ENCODE data around the gene SMPD3. TPM values are rescaled to one million over a fixed set of nuclear protein-coding genes. Genes with fewer than 3 reads are reported as not detected.

The SMPD3 gene
- total and polyA plus RNA-seq, 2 of the 4 experiments (the other 2 are of a cell fraction): not detected

- no peak overlapping the region for H3K18ac ChIP-seq (ENCODE audit: low read depth, low read length)
- no peaks in the 10 kb centered on the region for H3K79me1 ChIP-seq (ENCODE audit: low read depth in 1 of 2, low read length in 2 of 2)
- no peak for ATAC-seq (ENCODE audit: low read depth)
- no peak overlapping the region; the same call in 1 of the 2 replicates for H3K56ac ChIP-seq (ENCODE audit: extremely low read depth, insufficient read depth, low read length)
- no peaks in the 10 kb centered on the region for H3K9me1 ChIP-seq (ENCODE audit: insufficient read depth, low read length)
- H3K14ac ChIP-seq (replicated peaks; ENCODE audit: low read depth, low read length): no peak overlapping the region
- no peak overlapping the region for H3K4me3 ChIP-seq (ENCODE audit: insufficient read depth, low read depth, low read length)
- H2BK15ac ChIP-seq (ENCODE audit: low read depth, low read length): no peak overlapping the region
- no peak overlapping the region for H2BK5ac ChIP-seq (ENCODE audit: low read depth, low read length, poor library complexity, severe bottlenecking)
- no peak overlapping the region for H3K27ac ChIP-seq (ENCODE audit: insufficient read depth, low read length)
- H3K9ac ChIP-seq (ENCODE audit: low read depth, low read length): no peak overlapping the region
- H3K4me2 ChIP-seq (ENCODE audit: low read depth, low read length): no peak overlapping the region
- intact Hi-C loops (cut with micrococcal nuclease) (no loop called here), in situ Hi-C loops (cut with MboI; ENCODE audit: low sequenced_read_pairs) (no loop called here), dilution Hi-C loops (cut with HindIII; ENCODE audit: low sequenced_read_pairs, unreplicated experiment) (no loop called here)
- H2AK9ac ChIP-seq (replicated peaks; ENCODE audit: low read depth, low read length, poor library complexity): no peak overlapping the region
- H4K5ac ChIP-seq (ENCODE audit: low read depth, low read length): no peak overlapping the region
- H4K8ac ChIP-seq (ENCODE audit: low read depth in 2 of 2, low read length in 2 of 2): no peak overlapping the region
- no TSS peak for BruUV-seq (replicated peaks)
- no peak overlapping the region for H2AFZ ChIP-seq (replicated peaks; ENCODE audit: low read length, poor library complexity)
- no peaks in the 10 kb centered on the region for H4K20me1 ChIP-seq (ENCODE audit: insufficient read depth, low read length)
- H2BK20ac ChIP-seq (ENCODE audit: low read depth, low read length): no peak overlapping the region
- peaks cover 30% of the 10 kb centered on the region for H3K27me3 ChIP-seq (ENCODE audit: control insufficient read depth, insufficient read depth, low read length)
- no peak for DNase-seq
- no peaks in the 10 kb centered on the region for H3K9me3 ChIP-seq (ENCODE audit: control insufficient read depth, insufficient read depth, low read length)
- no peak overlapping the region for H2BK120ac ChIP-seq (ENCODE audit: low read depth, low read length)
- no peak overlapping the region for H3K4ac ChIP-seq (ENCODE audit: low read depth, low read length)
- H3K36me3 ChIP-seq (ENCODE audit: control insufficient read depth, insufficient read depth, low read length): no peaks in the 10 kb centered on the region
- ChIA-PET POLR2A (ENCODE audit: unreplicated experiment) (no interaction called here), CTCF (no interaction called here)
- TF ChIP-seq ELK1 (IDR thresholded peaks at IDR 0.05; ENCODE audit: borderline replicate concordance, low read depth, low read length) (no peak), CHD1 (IDR thresholded peaks at IDR 0.05; ENCODE audit: low read depth, low read length) (no peak)
- H3K23ac ChIP-seq (ENCODE audit: low read depth, low read length): no peak overlapping the region
- H3K4me1 ChIP-seq (ENCODE audit: control insufficient read depth, insufficient read depth, low read length): no peaks in the 10 kb centered on the region
- H2AK5ac ChIP-seq (ENCODE audit: low read depth, low read length): no peak overlapping the region
- no peak overlapping the region for H4K91ac ChIP-seq (ENCODE audit: insufficient read depth, low read depth, low read length)
- 60% methylated on average over 4 of the region's 23 CpGs; no CpG with 5 or more reads in 1 of the 2 experiments for WGBS, 2 experiments (ENCODE audit: extremely low coverage in 2 of 2, insufficient read length in 1 of 2)
These were observed 78.4 kb downstream of the SMPD3 start for GRCh38 chr16:68369697-68370580.

Measured in IMR-90 (cell line).